ENCODE data around the gene SLC2A4RG.

The SLC2A4RG gene

GRCh38 chr20:63740627-63741353, 1.2 kb downstream of the SLC2A4RG start:
- TF ChIP-seq, protein P1, sequence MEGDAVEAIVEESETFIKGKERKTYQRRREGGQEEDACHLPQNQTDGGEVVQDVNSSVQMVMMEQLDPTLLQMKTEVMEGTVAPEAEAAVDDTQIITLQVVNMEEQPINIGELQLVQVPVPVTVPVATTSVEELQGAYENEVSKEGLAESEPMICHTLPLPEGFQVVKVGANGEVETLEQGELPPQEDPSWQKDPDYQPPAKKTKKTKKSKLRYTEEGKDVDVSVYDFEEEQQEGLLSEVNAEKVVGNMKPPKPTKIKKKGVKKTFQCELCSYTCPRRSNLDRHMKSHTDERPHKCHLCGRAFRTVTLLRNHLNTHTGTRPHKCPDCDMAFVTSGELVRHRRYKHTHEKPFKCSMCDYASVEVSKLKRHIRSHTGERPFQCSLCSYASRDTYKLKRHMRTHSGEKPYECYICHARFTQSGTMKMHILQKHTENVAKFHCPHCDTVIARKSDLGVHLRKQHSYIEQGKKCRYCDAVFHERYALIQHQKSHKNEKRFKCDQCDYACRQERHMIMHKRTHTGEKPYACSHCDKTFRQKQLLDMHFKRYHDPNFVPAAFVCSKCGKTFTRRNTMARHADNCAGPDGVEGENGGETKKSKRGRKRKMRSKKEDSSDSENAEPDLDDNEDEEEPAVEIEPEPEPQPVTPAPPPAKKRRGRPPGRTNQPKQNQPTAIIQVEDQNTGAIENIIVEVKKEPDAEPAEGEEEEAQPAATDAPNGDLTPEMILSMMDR (IDR thresholded peaks at IDR 0.05; ENCODE audit: low read depth, low read length, missing control alignments) = no peak
- DNase-seq (ENCODE audit: low read depth) = no peak
- H3K4me3 ChIP-seq (ENCODE audit: low read depth, low read length) = peak overlapping the region; percentile 61

GRCh38 chr20:63741354-63741675, 1.7 kb downstream of the SLC2A4RG start:
- DNase-seq (ENCODE audit: low read depth) = no peak
- H3K4me3 ChIP-seq (ENCODE audit: low read depth, low read length) = no peak overlapping the region
- TF ChIP-seq, protein P1 (IDR thresholded peaks at IDR 0.05; ENCODE audit: low read depth, low read length, missing control alignments) = no peak

DNA sequence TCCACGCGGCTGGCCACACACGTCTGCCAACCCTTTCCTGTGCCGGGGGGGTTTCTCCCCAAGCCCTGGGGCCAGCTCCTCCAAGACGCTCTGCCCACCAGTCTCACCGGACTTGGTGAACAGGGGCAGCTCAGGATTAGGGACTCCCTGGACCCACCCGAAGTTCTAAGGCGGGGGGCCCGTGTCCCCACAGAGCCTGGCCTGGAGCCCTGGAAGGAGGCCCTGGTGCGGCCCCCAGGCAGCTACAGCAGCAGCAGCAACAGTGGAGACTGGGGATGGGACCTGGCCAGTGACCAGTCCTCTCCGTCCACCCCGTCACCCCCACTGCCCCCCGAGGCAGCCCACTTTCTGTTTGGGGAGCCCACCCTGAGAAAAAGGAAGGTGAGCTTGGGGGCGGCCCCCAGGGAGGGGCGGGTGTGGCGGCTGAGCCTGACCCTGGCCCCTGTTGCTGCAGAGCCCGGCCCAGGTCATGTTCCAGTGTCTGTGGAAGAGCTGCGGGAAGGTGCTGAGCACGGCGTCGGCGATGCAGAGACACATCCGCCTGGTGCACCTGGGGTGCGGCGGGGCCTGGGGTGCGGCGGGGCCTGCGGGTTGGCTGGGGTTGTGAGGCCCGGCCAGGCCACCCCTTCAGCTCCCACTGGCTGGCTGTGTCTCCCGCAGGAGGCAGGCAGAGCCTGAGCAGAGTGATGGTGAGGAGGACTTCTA, 2.3 kb downstream of the SLC2A4RG start:
- TF ChIP-seq, protein P1 (IDR thresholded peaks at IDR 0.05; ENCODE audit: low read depth, low read length, missing control alignments) = no peak
- no peak overlapping the region for H3K4me3 ChIP-seq (ENCODE audit: low read depth, low read length)

GRCh38 chr20:63742381-63743024, 2.9 kb downstream of the SLC2A4RG start:
- H3K4me3 ChIP-seq (ENCODE audit: low read depth, low read length) = no peak overlapping the region
- no peak for DNase-seq (ENCODE audit: low read depth)
- TF ChIP-seq, protein P1 (IDR thresholded peaks at IDR 0.05; ENCODE audit: low read depth, low read length, missing control alignments) = no peak

More for the DNA sequence above, 2.3 kb downstream of the SLC2A4RG start:
- no peak for DNase-seq (ENCODE audit: low read depth)

DNA sequence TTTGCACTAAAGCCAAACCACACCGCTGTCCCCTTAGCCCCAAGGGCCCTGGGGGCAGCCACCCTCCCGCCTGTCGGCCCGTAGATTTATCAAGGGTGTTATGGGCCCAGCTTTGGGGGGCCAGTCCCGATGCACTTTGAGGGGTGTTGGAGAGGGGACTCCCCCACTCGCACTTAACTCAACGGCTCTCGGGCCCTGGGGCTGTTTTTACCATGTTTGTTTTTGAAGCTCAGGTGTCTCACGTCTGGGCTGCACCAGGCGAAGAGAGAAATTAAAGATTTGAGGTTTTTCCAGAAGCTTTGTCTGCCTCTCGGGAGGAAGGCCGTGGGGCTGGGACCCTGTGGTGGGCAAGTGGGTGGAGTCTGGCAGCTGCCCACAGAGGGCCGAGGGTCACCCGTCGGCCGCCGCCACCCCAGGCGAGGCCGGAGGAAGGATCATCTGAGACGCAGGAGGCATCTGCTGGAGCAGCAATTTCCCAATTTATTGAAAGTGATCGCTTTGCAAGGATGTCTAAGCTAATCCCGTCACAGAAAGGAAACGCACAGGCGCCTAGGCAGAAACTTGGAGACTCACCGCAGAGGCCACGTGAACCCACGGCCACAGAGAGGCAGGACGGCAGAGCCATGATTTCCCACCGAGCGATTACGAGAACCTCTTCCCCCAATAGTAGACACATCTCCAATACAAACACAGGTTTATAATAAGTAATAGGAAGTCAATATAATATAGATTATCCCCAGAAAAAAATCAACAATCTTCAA, 3.8 kb downstream of the SLC2A4RG start:
- DNase-seq (ENCODE audit: low read depth) = no peak
- TF ChIP-seq, protein P1 (IDR thresholded peaks at IDR 0.05; ENCODE audit: low read depth, low read length, missing control alignments) = no peak
- no peak overlapping the region for H3K4me3 ChIP-seq (ENCODE audit: low read depth, low read length)

DNA sequence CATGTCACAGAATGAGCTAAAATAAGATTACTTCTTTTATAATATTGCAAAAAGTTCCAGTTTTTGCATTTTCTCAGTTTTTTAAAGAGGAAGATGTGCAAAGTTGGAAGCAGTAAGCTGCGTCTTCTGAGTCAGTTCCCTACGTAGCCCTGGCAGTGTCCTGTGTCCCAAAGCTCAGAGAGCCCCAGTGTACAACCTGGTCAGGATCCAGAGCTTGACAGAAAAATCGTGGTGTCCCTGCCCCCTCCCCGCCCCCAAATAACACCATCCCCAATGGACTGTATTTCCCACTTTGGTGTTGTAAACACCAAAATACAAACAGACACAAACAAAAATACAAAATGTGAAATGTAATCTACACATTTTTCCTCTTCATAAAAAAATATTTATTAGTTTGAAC, 4.6 kb downstream of the SLC2A4RG start:
- no peak for DNase-seq (ENCODE audit: low read depth)
- no peak overlapping the region for H3K4me3 ChIP-seq (ENCODE audit: low read depth, low read length)
- TF ChIP-seq, protein P1 (IDR thresholded peaks at IDR 0.05; ENCODE audit: low read depth, low read length, missing control alignments) = no peak
